NOMO-1 (cell line): ENCODE measurements around the gene LRRC3B.

Experiments used
- DNase-seq, 2 experiments: peaks; one replicate each; lab custom pipeline; 2025; ENCODE audit not compliant: unreplicated experiment in 2 of 2; lab: John Stamatoyannopoulos, UW

The LRRC3B gene

GRCh38 chr3:26630669-26631389 lies 8.3 kb downstream of the LRRC3B start:
- no peak for DNase-seq

DNA sequence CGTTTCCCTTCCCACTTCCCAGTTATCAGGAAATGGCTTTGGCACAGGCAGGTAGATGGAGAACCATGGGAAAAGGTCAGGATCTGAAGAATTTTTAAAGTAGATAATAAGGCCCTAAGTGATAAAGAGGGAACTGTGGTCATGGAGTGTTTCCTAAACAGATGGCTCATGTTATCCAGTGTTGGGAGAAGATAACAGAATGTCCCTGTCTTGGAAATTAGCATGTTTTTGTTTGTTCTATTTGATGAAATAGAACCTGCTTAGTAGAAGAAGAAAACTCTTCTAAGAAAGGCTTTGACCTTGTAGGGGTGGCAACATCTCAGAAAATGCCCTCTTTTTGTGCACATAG lies 8.8 kb downstream of the LRRC3B start:
- no peak for DNase-seq

DNA sequence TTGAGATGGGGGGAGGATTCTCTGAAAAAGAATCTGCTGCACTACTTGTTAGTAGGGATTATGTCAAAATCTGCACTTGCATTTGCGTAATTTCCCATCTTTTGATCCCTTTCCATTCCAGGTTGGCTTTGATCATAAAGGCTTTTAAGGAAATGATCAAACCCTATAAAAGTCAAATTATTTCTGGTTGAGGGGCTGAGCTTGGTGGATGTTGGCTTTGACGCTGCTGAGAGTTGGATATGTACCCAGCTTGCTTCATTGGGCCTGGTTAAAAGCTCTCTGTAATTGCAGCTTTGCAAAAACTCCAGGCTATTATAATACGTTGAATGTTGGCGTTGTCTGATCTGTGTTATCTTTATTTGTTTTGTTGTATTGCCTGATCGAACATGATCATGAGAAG lies 12.0 kb downstream of the LRRC3B start:
- no peak for DNase-seq

DNA sequence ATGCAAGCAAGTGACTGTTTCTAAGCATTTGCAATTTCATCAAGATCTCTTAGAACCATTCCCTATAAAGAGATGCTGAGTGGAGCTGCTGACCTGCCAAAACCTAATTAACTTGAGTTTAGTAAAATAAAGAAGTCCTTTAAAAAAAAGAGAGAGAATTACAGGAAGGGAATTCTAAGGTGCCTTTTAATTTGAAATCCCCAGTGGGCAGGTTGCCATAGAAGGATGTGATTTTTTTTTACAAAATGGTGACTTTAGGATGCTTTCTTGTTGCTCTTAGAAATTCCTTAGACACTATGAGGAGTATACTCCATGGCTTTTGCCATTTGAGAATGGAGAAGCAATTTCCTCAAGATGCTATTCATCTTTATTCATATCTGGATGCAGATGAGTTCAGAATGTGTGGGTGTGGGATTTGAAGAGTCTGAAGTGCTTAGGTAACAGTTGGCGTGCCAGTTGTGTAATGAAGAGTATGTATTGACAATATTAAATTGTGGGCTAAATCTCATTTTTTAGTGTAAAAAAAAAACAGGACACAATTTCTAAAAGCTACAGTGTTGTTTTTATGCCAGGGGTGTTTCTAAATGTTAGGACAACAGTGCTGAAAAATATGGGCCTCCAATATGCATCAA lies 13.6 kb downstream of the LRRC3B start:
- DNase-seq, result no peak

GRCh38 chr3:26637698-26638097 lies 15.1 kb downstream of the LRRC3B start:
- no peak for DNase-seq

- DNase-seq, result no peak
Measured at GRCh38 chr3:26638113-26638512, 15.5 kb downstream of the LRRC3B start.

GRCh38 chr3:26639339-26639738 lies 16.8 kb downstream of the LRRC3B start:
- no peak for DNase-seq

GRCh38 chr3:26647078-26647477 lies 24.5 kb downstream of the LRRC3B start:
- DNase-seq, result peak in 1 of 2 experiments; percentile 4

DNA sequence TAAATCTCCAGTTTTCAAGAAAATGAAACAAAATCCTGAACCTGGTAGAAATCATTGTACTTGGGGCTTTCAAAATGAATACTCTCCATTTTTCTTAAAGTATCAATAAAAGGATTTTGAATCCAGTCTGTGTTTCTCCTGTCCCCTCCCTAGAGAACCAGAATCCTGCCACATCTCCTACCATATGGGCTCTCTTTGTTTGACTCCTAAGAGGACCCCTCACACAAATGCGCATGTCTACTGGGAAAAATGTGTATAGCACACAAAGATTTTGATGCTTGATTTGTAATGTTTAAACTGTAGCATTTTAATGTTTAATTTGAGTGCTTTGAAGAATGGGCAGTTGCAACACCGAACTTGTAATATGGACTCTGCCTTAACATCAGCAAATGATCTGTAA lies 25.9 kb downstream of the LRRC3B start:
- no peak for DNase-seq

DNA sequence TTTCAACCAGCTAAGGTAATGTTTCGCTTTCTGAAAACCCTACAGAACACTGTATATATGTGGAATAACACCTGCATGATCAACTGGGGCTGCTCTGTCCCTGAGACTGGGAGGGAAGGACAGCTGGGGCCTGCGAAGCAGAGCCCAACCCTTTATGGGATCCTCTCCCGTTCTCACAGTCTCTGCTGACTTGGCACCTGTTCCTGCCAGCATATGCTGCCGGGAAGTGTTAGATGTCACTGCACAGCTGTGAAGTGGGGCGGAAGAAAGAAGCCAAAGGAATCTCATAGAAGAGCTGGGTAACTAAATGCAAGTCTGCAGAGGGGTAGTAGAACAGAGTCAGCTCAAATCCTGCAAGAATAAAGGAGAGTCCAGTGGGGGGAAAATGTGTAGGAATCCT lies 29.6 kb downstream of the LRRC3B start:
- DNase-seq, result no peak

DNA sequence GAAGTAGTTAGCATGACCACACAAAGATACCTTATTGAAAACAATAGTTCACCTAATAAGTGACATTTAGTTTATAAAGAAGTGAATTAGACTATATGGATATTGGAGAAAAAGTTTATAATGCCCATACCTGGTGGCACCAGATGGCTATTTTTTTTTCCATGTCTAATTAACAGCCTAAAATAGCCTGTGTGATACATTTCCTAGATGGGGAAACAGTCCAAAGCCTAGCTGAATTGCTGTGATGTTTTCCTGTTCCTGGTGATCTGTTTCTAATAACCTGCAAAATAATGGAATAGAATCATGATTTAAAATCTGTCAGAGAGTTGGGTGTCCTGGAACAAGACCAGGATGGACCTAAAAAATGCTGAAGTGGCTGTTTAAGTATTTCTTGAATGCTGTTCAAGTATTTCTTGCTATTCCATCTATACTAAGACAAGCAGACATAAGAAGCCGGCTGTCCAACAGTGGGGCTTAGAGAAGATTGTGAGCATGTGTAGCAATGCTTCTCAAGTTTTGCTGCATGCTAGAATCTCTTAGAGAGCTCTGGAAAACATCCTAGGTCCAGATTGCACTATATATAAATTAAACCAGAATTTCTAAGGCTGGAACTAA lies 31.3 kb downstream of the LRRC3B start:
- DNase-seq, result no peak

DNA sequence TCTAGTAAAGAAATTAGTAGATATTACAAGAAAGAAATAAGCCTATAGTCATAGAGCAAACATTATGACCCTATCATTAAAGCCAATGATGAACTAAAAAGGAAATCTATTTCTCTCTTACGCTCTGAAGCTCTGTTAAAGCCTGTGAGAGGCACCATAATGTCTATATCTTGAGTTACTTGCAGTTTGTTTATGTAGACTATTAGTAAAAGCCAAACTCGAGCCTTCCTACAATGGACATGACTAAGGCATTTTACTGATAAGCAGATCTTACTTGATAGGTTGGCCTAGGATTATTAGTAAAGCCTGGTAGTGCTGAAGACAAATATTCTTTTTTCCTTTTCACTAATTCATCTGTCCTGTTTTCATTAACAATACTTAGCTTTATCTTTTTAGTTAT lies 32.7 kb downstream of the LRRC3B start:
- no peak for DNase-seq

GRCh38 chr3:26657348-26657976 lies 34.9 kb downstream of the LRRC3B start:
- DNase-seq, result no peak

- DNase-seq, result no peak
Measured at GRCh38 chr3:26668171-26668570, 45.6 kb downstream of the LRRC3B start.

- no peak for DNase-seq
Measured at GRCh38 chr3:26668696-26669095, 46.1 kb downstream of the LRRC3B start.

DNA sequence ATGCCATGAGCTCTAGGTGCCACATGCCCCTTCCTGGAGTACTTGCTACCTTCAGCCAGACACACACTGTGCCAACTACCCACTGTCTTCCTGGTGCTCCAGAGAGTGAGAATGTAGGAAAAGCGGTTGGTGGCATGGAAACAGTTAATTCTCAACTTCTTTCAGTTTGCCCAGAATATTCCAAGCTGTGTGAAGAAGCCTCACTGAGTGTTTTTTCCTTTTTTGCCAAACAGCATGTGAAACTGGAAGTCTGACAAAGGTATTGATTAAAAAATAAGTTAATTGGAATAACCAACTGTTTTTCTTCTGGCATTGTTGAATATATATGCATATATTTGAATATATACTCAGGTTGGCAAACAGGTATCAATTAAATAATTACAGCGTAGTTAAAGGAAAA lies 52.8 kb downstream of the LRRC3B start:
- DNase-seq, result no peak

- DNase-seq, result no peak
Measured at GRCh38 chr3:26681632-26682031, 59.1 kb downstream of the LRRC3B start.

DNA sequence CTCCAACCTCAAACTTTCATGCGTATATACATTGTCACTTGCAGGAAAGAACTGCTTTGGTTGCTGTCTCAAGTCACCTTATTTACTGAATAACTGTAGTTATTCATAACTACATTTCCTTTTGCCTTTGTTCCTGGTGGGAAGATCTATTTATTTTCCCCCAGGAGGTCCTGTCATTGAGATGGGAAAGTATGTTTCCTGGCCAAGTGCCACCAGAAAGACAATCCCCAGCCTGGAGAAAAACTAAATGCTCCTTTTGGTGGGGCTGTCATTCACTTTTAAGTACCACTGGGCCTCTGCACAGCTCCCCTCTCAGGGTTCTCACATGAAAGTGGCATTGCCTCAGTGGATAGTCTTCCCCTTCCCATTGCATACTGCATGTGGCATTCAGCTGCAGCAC lies 59.8 kb downstream of the LRRC3B start:
- no peak for DNase-seq

DNA sequence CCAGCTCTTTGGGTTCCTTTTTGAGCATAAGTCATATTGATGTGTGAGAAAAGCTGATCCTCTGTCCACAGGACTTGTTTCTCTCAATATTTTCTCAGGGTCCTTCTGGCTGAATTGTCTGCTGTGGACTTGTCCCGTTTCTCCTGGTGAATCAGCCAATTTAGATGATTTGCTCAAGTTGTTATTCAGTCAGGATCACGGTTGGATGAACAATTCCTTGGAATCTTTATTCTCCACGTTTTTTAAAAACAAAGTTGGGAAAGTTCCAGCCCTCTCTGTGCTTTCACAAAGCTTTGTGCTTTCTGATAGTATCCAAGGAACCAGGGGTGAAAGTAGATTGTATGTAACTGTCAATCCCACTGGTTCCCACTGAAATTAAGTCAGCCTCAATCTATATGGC lies 61.3 kb downstream of the LRRC3B start:
- no peak for DNase-seq

DNA sequence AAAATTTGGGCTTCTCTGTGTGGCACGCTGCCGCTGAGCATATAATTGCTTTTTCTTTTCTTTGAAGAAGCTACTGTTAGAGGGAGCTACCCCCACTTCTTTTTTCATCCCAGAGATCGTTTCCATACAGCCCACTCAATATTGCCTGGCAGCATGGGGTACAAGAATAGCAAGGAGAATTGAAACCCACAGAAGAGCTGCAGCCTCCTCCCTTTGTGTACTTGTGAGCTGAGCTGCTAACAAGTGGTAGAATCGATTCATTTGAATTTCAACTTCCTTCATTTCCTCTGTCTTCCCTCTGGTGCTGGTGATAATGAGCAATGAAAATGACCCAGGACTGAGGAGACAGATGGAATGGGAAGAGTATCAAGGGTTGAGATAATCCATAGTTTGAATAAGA lies 64.9 kb downstream of the LRRC3B start:
- no peak for DNase-seq

DNA sequence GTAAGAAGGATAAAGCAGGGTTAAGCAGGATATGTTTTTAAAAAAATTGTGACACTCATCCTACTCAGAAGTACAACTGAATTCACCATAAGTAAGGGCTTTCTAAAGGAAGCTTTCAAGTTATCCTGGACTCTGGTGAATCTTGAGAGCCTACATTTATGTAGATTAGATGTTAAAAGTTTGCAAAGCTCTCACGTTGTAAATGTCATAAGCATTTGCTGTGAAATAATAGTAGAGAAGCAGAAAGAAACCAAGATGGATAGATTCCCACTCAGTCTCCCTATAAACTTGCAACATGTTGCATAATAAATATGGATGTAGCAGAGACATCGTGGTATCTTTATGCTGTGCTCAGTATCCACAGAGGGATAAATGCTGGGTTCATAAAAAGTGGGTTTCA lies 77.0 kb downstream of the LRRC3B start:
- no peak for DNase-seq

GRCh38 chr3:26703519-26703918 lies 80.9 kb downstream of the LRRC3B start:
- no peak for DNase-seq
